A549 (cell line): ENCODE results near the gene ZDHHC15.

Experiments used
- CEBPB ChIP-seq, 2 experiments: fragments of >200 bp in 1 of 2; sonication (Bioruptor Twin) in 1 of 2; formaldehyde crosslinking in 1 of 2; IDR thresholded peaks; 2 replicates each; pipeline ENCODE4 v1.6.1; 2012 to 2016
- CHD4 ChIP-seq: fragments of 200-600 bp; sonication (generic); IDR thresholded peaks from 2 replicates; pipeline ENCODE4 v1.6.1; 2016; ENCODE audit warnings: antibody characterized with exemption, mild to moderate bottlenecking, borderline replicate concordance
- CTCF ChIP-seq: fragments of >200 bp; sonication (Bioruptor Twin); formaldehyde crosslinking; IDR thresholded peaks from 3 replicates; pipeline ENCODE4 v1.5.1; 2016
- POLR2A ChIP-seq: IDR thresholded peaks from 2 replicates; pipeline ENCODE4 v1.6.1; 2012; ENCODE audit warnings: mild to moderate bottlenecking, low read length
- REST ChIP-seq: fragments of 200-600 bp; sonication (generic); IDR thresholded peaks from 2 replicates; pipeline ENCODE4 v1.6.1; 2016; ENCODE audit warnings: antibody characterized with exemption, mild to moderate bottlenecking, moderate library complexity
- ZNF302 ChIP-seq: fragments of 250-450 bp; sonication (Bioruptor Pico); IDR thresholded peaks from 2 replicates; pipeline ENCODE4 v1.9.0; 2021; ENCODE audit warnings: inconsistent platforms, mild to moderate bottlenecking, moderate library complexity

- TF ChIP-seq CTCF (no peak), ZNF302 (CRISPR knock-in tag) (no peak), CHD4 (no peak), CEBPB (IDR thresholded peaks at IDR 0.05) (no peak), REST (no peak), POLR2A (no peak)
Observed at GRCh38 chrX:75483933-75484332, 38.9 kb downstream of the ZDHHC15 start.
